Frontal cortex (tissue), 4 donors: ENCODE results near the gene GRIN2A. TPM values are rescaled to one million over a fixed set of nuclear protein-coding genes. Genes with fewer than 3 reads are reported as not detected.
"Not testable (repeated sequence)": the region's sequence is repeated elsewhere in the genome, so short reads cannot be mapped to it uniquely, and the experiment has no call there.

Experiments
- DNase-seq, 2 donors: peaks; one replicate each; pipeline ENCODE4 v3.0.0; 2012; ENCODE audit warnings: low spot score in 2 of 2
- FAIRE-seq: peaks from 2 replicates; lab custom pipeline; 2012; peaks lifted over from hg19 to GRCh38; lab: Jason Lieb, UNC
- total RNA-seq: library from RNA; depleted of rRNA; stranded (reverse); fragments of >200 nt; gene quantifications from one replicate; pipeline ENCODE4 v1.2.3, GENCODE V29; 2014
- donor health status: control.
- donor health status: control.
- donor health status: control.

GRIN2A gene
- total RNA-seq, 1 donor from 2014 or later: 6.9 TPM

DNA sequence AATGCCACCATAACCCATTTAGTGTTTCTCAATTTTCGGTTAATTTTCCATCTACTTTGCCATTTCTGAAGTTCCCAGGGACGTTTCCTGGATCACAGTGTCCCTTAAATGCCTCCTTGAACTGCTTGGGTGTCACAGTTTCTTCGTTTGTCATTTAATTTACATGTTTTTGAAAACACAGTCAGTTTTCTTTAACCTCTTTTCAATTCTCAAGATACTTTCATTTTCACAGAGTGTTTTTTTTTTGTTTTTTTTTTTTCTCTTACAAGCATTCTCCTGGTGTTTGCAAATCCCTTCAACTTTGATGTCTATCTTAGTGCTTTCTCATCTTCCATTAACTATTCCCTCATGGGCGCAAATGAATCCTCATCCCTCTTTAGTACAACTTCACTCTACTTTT lies 283.7 kb downstream of the GRIN2A start:
- DNase-seq (no peak), FAIRE-seq (no peak)

DNA sequence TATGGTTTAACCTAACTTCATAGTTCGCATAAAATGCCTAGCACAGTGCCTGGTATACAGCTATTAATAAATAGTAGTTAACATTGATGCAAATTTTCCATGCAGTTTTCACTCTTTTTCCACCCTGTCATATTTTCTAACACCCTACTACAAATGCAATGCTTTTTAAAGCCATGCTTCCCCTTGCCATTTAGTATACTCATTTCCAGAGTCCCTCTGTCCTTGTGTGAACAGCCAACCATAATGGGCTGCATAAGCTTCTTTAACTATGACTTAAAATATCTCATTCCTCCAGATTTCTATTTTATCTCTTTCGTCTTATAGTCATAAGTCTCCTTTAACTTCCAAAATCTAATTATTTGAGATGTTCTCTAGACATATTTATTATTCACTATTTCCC lies 284.1 kb downstream of the GRIN2A start:
- FAIRE-seq (no peak), DNase-seq (no peak)

DNA sequence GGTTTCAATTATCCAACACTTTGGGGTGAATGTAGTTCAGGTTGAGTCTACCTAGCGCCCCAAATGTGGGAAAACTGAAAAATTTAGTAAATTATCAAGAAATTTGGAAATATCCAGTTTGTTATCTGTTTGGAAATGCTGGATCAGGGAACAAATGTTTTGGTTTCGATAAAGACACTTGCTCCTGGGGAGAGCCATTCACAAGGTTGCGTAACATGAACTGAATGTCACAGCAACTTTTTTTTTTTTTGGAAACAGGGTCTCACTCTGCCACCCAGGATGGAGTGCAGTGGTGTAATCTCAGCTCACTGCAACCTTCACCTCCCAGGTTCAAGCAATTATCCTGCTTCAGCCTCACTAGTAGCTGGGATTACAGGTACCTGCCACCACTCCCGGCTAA lies 286.4 kb downstream of the GRIN2A start:
- no peak for FAIRE-seq
- no peak for DNase-seq

DNA sequence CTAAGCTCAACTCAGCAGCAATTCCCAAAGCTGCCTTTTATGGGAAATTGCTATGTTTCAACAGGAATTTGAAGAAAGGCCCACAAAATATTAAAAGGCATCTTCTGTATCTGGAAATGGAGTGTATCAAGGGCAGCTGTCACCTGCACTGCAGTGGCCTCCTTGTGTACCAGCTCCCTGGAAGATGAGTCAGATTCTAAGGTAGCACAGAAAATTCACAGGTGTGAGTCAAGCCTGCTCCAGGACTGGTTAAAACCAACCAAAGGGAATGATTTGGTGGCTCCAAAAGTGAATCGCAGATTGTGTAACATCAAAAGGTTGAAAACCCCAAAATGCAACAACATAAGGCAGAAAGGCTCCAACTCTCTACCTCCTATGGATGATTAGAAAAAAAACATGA lies 296.4 kb downstream of the GRIN2A start:
- FAIRE-seq (no peak), DNase-seq (no peak)

DNA sequence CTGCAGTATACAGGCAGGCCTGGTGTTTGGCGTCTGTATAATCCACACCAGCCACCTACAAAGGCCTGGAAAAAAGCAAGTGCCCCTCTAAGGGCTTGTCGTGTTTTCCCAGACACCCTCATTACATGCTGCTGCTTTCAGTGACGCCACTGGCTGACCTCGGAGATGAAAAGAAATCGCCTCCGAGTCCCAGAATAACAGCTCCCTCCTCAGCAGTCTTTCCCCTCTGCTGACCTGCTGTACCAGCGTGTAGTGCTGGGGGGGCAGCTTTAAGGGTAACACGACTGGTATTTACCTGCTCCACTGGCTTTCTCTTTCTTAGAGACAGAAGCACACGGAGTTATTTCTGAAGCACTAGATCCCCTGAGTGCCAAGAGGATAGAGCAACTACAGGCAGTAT lies 296.8 kb downstream of the GRIN2A start:
- FAIRE-seq (no peak), DNase-seq (no peak)

DNA sequence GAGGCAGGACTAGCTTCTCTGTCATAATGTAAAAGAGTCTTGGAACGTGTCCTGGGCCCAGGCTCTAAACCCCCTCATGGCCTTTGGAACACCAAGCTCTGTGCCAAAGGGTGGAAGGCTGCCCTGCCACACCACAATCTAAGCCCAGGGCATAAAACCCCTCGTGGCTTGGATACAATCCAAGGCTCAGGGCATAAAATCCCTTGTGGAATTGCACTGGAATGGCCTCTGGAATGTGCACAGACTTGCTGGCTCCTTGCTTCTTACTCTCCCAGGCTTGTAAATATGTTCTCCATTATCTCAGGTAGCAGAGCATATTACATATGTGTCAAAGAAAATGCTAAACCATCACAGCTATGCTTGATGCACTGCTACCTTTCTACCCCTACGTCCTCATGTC lies 306.2 kb downstream of the GRIN2A start:
- not testable (repeated sequence) for FAIRE-seq, DNase-seq

DNA sequence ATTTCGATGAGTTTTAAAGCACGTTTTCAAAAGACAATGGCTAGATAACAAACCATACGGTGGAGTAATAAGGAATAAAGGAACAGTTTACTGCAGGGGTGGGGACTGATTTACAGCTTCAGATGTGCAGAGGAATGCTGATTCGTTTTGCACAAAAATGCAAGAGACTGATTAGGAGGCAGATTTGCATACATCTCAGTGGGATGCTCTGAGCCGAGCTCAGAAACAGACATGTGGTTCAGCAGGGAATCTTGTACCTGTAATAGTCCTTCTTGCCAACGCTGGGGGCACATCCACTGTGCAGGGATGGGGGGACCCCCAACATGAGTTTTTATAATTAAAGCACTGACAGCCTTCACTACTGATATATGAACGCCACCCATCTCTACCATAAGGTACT lies 308.0 kb downstream of the GRIN2A start:
- no peak for FAIRE-seq

DNA sequence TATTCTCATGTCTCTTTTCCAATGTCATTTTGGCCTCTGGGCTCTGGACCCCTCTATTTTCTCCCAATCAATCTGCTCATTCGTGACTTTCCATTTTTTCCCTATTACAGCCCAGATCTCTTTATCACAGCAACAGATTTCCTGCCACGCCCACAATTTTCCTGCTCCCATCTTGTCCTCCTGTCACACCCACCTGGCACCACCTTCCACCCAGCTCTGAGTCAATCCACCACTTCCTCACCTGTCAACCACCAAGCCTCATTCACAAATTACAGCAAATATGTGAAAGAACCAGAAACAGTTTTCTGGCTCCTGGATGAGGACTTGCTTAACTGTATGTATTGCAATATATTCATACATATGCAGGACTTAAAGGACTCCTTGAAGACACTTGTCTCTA lies 311.3 kb downstream of the GRIN2A start:
- DNase-seq (no peak), FAIRE-seq (no peak)

More for the DNA sequence above, 308.0 kb downstream of the GRIN2A start:
- no peak for DNase-seq

DNA sequence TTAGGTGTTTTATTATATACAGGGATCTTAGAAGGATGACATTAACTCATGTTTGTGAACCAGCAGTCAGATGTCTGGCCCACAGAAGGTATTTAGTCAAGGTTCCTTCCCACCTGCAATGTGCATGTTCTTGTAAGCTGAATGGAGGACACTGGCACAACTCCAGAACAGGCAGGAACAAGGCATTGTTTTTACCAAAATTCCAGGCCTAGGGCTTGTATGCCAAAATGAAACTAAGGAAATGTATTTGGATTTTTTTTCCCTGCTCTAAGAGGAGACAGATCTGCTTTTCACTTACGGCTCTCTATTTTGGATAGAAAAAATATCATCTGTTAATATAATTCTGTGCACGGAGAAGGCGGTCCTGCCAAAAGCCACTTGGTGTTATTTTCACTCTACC lies 312.5 kb downstream of the GRIN2A start:
- no peak for FAIRE-seq
- DNase-seq: no peak

DNA sequence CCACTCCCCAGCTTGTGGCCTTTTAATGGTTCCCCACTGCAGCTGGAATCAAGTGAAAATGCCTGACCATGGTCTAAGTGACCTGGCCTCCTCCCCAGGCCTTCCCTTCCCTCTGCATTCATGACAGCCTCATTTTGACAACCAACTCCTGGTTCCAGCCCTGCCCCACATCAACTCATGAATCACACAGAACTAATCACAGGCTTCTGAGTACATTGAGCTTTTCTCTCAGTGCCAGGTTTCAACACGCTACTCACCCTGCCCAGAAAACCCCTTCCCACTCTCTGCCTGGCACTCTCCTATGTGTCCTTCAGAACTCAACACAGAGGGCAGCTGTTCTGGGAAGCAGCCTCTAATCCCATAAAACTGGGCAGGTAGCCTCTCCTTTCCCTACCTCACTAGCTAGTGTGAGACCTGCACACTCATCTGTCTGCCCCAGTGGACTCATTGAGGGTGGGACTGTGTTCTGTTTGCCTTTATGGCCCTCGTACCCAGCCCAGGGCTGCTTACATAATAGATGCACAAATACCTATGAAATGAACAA lies 313.6 kb downstream of the GRIN2A start:
- FAIRE-seq: no peak
- DNase-seq: no peak

DNA sequence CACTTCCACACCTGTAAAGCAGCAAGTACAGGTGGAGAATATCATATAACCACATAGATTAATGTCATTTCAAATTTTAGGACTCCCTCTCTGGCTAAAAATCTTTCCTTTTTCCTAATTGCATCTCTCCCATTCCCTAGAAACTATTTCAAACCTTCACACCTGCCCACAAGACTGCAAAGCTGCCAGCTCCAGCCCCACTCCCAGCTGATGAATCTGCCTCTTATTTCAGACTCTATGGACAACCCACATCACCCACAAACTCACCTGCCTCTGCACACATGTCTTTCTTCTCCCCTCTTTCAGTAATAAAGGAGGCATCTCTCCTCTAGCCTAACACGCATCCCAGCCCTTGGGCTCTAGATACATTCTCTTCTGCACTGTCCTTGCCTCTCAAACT lies 315.1 kb downstream of the GRIN2A start:
- no peak for DNase-seq
- no peak for FAIRE-seq

DNA sequence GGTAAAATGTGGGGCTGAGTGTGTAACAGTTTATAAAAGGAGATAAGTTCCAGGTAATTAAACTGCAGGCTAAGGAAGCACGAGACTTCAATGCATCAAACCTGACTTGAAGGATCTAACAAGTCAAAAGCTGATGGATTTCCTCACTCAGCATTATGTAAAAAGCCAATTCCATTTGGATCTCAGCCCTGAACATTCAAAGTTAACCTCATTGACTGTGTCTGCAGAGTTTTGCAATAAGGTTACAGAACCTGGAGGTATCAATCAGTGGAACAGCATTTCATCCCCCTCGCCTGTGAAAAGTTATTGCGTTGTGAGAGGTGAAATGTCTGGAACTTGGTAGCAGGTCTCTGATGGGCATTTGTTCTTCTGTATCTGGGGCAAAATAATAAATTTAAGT lies 317.8 kb downstream of the GRIN2A start:
- FAIRE-seq (no peak), DNase-seq (no peak)

DNA sequence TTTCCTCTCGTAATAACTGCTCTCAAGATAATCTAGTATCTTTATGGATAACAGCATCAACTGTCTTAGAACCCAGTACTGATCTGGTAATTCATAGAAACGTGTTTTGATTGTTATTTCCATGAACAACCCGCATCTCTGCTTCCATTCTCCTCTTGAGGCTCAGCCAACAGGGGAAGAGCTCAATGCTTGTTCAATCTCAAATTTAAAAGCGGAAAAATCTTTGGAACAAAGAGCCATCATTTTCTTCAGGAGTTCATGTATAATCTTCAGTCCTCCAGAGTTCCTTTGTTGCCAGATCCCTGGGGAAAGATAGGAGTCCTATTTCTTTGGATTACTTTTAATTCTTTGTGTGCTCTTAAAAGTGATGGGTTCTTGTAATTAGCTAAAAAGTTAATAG lies 319.9 kb downstream of the GRIN2A start:
- DNase-seq: no peak
- FAIRE-seq: no peak

DNA sequence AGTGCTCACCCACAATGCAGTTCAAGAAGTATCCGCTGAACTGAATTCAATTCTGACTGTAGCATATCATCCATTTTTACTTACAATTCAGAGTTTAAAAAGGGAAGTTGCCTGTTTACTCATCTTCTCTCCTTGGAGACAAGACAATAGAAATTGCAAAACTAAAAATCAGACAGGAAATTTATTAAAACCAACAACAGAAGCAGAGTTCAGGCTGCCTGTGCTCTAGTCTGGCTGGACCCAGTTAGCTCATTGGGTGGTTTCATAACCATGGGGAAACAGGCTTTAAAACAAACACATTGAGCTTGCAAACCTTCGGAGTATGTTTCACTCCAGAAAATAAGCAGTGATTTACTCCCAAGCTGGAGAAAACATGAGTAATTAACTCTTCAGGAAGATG lies 321.4 kb downstream of the GRIN2A start:
- DNase-seq: no peak
- no peak for FAIRE-seq

DNA sequence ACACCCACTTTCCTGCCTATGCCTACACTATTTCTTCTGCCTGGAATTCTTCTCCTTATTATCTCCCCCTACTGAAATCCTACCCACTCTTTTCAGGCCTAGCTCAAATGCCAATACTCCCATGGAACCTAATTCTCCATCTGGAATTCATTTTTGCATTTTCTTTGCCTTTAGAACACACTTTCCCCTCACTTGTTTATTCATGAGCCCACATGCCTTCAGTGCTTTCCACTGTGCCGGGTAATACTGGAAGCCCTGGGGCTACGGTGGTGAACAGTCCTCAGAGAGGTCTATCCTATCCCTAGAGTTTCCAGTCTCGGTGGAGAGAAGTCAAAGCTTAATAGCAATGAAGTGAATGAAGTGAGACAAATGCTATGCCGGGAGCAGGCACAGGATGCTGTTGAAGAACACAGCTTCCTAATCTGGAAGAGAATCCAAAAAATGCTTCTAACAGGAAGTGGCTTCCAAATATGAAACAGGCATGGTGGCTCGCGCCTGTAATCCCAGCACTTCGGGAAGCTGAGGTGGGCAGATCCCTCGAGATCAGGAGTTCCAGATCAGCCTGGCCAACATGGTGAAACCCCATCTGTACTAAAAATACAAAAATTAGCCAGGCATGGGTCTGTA lies 322.4 kb downstream of the GRIN2A start:
- DNase-seq (no peak), FAIRE-seq (no peak)

DNA sequence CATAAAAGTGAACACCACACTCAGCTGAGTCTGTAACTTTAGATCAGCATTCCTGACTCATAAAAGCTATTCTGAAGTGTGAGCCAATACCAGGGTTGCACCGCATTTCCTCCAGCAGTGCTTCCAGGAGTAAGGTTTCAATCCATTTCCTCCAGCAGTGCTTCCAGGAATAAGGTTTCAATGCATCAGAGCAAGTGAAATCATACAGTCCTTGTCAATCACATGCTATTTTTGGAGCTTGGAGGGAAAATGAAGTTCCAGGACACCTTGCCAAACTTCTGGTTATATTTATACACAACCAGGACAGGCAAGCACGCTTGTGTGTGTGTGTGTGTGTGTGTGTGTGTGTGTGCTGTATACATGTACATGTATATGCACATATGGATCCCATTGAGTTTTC lies 327.6 kb downstream of the GRIN2A start:
- no peak for DNase-seq
- FAIRE-seq: no peak

DNA sequence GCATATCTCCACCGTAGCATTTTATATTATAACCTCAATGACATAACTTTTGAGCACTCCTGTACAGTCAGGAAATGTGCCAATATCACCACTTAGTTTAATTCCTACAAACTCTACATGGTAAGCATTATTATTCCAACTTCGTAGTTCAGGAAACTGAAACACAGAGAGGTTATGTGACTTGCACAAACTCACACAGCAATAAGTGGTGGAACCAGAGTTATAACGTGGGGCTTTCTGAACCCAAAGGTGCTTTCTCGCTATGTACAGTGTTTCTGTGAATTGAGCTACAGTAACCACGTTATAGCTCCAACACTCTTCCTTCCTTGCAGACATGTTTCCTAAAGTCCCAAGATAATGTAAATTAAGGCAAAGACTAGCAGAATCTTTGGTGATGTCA lies 330.2 kb downstream of the GRIN2A start:
- no peak for FAIRE-seq

DNA sequence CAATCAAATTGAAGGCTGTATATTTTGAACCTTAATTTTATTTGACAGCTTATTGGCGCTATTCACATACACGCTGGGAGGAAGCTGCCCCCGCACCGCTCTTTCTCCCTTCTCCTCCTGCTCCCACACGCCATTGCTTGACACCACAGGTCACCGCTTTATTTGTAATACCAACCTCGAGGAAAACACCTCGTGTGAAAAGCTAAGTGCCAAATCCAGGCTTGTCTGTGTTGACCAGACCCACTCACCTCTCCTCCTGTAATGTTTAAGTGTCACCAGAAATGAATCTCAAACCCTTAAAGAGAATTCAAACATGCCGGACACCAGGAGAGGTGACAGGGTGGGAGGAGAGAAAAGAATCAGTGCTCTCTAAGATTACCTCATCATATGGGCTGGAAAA lies 331.4 kb downstream of the GRIN2A start:
- FAIRE-seq (no peak), DNase-seq (no peak)

More for the DNA sequence above, 330.2 kb downstream of the GRIN2A start:
- no peak for DNase-seq

DNA sequence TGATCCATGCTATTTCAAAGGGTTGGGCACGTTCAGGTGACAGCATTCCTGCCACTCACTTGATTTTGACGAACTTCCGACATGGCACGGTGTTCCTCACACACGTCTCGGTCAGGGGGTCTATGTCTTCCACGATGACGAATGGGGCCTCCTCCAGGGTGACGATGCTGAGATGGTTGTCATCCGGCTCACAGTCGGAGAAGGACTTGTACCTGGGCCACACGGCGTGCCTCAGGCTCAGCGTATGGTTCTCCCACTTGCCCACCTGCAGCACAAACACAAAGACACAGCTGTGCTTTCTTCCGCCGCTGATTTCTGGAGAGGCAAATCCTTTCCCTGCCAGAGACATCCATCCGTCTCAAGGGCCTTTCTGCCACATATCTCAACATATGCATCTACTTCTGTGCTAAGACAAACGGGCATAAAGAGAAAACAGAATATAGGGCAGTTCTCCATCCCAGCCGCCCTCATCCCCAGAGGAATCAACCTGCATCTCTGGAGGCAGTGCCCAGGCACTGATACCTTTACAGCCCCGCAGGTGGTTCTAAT lies 332.5 kb downstream of the GRIN2A start:
- no peak for DNase-seq
- FAIRE-seq: no peak

DNA sequence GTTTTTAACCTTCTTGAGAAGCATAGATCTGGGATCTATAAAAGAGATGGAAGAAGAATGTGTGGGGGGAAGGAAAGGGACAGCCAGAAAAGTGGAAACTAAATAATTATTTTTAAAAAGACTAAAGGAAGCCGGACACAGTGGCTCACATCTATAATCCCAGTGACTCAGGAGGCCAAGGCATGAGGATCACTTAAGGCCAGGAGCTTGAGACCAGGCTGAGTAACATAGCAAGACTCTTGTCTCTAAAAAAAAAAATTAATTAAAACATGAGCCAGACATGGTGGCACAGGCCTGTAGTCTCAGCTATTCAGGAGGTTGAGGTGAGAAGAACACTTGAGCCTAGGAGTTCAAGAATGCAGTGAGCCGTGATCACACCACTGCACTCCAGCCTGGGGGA lies 335.1 kb downstream of the GRIN2A start:
- DNase-seq (no peak), FAIRE-seq (no peak)

DNA sequence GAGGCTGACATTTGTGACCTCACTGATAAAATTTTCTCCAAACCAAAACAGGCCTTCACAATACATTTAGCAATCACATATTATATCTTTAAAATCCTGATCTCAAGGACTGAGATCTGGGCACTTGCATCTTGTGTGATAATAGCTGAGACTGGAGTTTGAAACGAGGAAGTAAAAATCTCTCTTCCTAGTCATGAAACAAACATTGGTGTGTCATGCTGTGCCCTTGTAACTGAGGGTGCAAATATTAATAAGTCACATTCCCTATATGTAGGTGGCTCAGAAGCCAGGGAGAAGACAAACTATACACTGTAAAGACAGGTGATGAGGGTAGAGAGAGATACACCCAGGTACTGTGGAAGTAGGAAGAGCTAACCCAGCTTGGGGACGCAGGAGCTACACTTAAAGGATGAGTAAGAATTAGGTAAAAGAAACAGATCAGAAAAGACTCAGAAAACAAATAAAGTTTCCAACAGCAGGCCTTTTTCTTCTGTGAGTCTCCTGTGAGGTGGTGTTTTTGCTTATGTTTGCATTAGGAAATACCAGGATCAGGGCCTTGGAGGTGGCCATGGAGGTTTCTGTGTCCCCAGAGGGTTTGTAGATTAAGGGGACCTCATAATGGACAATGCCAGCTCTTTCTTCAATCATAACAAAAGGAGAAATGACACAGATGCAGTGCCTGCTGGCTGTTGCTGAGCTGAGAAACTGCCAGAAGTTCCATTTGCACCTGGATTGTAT lies 335.7 kb downstream of the GRIN2A start:
- DNase-seq (no peak), FAIRE-seq (no peak)
